Measurements from ENCODE around the gene CD63. TPM values are rescaled to one million over a fixed set of nuclear protein-coding genes. Genes with fewer than 3 reads are reported as not detected.

The CD63 gene
- total and polyA plus RNA-seq, 9 of the 15 experiments (the other 6 are each of a cell fraction or from before 2014, with no cell fraction given), result 313 to 735 (median 433) TPM

DNA sequence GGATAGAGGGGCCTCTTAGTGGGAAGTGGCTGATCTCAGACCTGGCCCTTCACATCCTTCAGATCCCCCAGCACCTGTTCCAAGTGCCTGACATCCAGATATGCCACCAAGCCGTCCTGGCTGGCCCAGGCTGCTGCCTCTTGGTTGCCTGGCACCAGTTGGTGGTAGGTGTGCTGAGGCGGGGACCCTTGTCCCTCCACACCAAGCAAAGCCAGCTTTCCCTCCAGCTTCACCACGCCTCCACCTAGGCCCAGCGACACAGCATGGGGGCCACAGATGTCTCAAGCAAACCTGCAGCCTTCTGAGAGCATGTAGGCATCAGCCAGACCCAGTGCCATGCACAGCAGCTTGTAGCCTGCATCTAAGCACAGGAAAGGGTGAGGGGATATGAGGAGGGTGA is 3.5 kb upstream of the CD63 start (continued):
- TF ChIP-seq, protein P1, sequence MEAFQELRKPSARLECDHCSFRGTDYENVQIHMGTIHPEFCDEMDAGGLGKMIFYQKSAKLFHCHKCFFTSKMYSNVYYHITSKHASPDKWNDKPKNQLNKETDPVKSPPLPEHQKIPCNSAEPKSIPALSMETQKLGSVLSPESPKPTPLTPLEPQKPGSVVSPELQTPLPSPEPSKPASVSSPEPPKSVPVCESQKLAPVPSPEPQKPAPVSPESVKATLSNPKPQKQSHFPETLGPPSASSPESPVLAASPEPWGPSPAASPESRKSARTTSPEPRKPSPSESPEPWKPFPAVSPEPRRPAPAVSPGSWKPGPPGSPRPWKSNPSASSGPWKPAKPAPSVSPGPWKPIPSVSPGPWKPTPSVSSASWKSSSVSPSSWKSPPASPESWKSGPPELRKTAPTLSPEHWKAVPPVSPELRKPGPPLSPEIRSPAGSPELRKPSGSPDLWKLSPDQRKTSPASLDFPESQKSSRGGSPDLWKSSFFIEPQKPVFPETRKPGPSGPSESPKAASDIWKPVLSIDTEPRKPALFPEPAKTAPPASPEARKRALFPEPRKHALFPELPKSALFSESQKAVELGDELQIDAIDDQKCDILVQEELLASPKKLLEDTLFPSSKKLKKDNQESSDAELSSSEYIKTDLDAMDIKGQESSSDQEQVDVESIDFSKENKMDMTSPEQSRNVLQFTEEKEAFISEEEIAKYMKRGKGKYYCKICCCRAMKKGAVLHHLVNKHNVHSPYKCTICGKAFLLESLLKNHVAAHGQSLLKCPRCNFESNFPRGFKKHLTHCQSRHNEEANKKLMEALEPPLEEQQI (IDR thresholded peaks at IDR 0.05), result no peak
- TF ChIP-seq, protein P2, sequence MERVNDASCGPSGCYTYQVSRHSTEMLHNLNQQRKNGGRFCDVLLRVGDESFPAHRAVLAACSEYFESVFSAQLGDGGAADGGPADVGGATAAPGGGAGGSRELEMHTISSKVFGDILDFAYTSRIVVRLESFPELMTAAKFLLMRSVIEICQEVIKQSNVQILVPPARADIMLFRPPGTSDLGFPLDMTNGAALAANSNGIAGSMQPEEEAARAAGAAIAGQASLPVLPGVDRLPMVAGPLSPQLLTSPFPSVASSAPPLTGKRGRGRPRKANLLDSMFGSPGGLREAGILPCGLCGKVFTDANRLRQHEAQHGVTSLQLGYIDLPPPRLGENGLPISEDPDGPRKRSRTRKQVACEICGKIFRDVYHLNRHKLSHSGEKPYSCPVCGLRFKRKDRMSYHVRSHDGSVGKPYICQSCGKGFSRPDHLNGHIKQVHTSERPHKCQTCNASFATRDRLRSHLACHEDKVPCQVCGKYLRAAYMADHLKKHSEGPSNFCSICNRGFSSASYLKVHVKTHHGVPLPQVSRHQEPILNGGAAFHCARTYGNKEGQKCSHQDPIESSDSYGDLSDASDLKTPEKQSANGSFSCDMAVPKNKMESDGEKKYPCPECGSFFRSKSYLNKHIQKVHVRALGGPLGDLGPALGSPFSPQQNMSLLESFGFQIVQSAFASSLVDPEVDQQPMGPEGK (CRISPR knock-in tag; IDR thresholded peaks at IDR 0.05; ENCODE audit: borderline replicate concordance), result no peak
- TF ChIP-seq ZNF408 (CRISPR knock-in tag; IDR thresholded peaks at IDR 0.05; ENCODE audit: low read depth) (no peak), ZNF778 (CRISPR knock-in tag; IDR thresholded peaks at IDR 0.05) (no peak), ARNT (IDR thresholded peaks at IDR 0.05) (no peak), PHF8 (IDR thresholded peaks at IDR 0.05; ENCODE audit: borderline replicate concordance, low read length) (no peak), ZNF699 (CRISPR knock-in tag; IDR thresholded peaks at IDR 0.05; ENCODE audit: insufficient replicate concordance) (no peak), POLR3G (IDR thresholded peaks at IDR 0.05; ENCODE audit: extremely low read depth, insufficient read length, insufficient replicate concordance) (no peak), SMARCA5 (IDR thresholded peaks at IDR 0.05) (no peak), ATF1 (CRISPR knock-in tag; IDR thresholded peaks at IDR 0.05) (no peak), ATF1 (tag; IDR thresholded peaks at IDR 0.05) (no peak), POLR2AphosphoS2 (IDR thresholded peaks at IDR 0.05; ENCODE audit: low read length) (no peak), PHF20 (IDR thresholded peaks at IDR 0.05; ENCODE audit: partially characterized antibody) (no peak)
- TF ChIP-seq, protein P3, sequence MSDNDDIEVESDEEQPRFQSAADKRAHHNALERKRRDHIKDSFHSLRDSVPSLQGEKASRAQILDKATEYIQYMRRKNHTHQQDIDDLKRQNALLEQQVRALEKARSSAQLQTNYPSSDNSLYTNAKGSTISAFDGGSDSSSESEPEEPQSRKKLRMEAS (CRISPR knock-in tag; IDR thresholded peaks at IDR 0.05), result no peak

All from K562 (cell line).